ENCODE measurements around the gene KLK11. TPM values are rescaled to one million over a fixed set of nuclear protein-coding genes. Genes with fewer than 3 reads are reported as not detected.

The KLK11 gene
- polyA plus RNA-seq, 4 donors = 0.21 to 0.28 (median 0.27) TPM; not detected in 1

DNA sequence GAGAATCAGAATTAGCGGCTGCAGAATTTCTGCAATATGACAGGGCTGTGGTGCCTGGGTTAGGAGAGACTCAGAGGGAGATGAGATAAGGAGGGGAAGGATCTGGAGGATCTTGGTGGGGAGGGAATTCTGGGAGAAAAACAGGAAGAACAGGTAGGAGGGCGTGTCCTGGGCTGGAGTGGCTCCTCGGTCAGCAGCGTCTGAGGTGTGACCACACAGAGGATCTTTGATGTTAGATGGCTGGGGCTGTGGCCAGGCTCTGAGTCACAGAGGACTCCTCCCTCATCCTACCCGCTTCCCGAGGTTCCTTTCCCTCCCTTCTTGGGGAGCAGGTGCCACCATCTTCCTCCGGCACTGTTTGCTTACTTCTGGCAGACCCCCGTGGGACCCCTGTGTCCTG is 50.6 kb downstream of the KLK11 start:
- DNase-seq (ENCODE audit: low read depth in 4 of 4, low spot score in 3 of 4) = no peak

DNA sequence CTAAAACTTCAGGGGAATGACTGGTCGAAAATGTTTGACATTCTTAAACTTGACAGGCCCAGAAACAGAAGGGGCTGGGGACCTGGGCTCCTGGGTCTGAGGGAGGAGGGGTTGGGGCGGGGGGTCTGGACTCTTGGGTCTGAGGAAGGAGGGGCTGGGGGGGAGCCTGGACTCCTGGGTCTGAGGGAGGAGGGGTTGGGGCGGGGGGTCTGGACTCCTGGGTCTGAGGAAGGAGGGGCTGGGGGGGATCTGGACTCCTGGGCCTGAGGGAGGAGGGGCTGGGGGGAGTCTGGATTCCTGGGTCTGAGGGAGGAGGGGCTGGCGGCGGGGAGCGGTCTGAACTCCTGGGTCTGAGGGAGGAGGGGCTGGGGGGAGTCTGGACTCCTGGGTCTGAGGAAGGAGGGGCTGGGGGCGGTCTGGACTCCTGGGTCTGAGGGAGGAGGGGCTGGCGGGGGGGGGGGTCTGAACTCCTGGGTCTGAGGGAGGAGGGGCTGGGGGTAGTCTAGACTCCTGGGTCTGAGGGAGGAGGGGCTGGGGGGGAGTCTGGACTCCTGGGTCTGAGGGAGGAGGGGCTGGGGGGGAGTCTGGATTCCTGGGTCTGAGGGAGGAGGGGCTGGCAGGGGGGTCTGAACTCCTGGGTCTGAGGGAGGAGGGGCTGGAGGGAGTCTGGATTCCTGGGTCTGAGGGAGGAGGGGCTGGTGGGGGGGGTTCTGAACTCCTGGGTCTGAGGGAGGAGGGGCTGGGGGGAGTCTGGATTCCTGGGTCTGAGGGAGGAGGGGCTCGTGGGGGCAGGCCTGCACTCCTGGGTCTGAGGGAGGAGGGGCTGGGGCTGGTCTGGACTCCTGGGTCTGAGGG is 51.5 kb downstream of the KLK11 start:
- DNase-seq (ENCODE audit: low read depth in 4 of 4, low spot score in 3 of 4) = no peak

DNA sequence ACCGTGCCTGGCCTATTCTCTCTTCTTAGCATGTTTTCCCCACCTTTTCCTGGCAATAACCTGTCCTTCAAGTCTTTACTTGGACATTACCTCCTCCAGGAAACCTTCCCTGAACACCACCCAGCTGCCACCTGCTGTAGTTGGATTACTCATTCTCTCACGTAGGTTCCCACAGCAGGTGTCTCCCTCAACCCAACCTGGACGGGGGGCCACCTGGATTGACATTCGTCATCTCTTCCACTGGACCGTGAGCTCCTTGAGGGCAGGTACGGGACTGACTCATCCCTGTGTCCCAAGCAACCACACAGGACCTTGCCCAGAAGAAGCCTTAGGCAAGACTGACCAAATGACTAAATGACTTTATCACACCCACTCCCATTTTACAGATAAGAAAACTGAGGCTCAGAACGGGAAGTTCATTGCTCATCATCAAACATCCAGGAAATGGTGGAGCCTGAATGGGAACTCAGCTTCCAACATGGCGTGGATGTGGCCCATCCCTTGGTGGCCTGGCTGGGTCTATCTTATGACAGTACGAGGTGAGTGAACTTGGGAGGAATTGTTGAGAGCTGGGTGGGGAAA is 53.5 kb downstream of the KLK11 start:
- DNase-seq (ENCODE audit: low read depth in 4 of 4, low spot score in 3 of 4) = no peak

Other genes starting within 250 kb of the KLK11 start
- gene ACP4, start 236.2 kb downstream of the KLK11 start, polyA plus RNA-seq (ENCODE audit: insufficient read length in 4 of 4) = under 1 TPM in 1 of 4 donors, not detected in 3; 0.21 TPM
- gene KLK1, start 202.8 kb downstream of the KLK11 start, polyA plus RNA-seq (ENCODE audit: insufficient read length in 4 of 4) = 1 to 10 TPM; 1.7 to 2.3 (median 2.0) TPM
- under 1 TPM in 1 of 4 donors, not detected in 3; 0.11 TPM for gene KLK15, start 193.0 kb downstream of the KLK11 start, polyA plus RNA-seq (ENCODE audit: insufficient read length in 4 of 4)
- under 1 TPM; 0.28 to 0.55 (median 0.38) TPM for gene KLK3, start 171.7 kb downstream of the KLK11 start, polyA plus RNA-seq (ENCODE audit: insufficient read length in 4 of 4)
- under 1 TPM in 2 of 4 donors, not detected in 2; 0.03 to 0.24 TPM for gene KLK2, start 153.2 kb downstream of the KLK11 start, polyA plus RNA-seq (ENCODE audit: insufficient read length in 4 of 4)
- under 1 TPM in 2 of 4 donors, not detected in 2; 0.05 to 0.22 TPM for gene KLK4, start 115.2 kb downstream of the KLK11 start, polyA plus RNA-seq (ENCODE audit: insufficient read length in 4 of 4)
- 1 to 10 TPM; 1.3 to 2.6 (median 2.1) TPM for gene KLK5, start 73.6 kb downstream of the KLK11 start, polyA plus RNA-seq (ENCODE audit: insufficient read length in 4 of 4)
- gene KLK6, start 57.0 kb downstream of the KLK11 start, polyA plus RNA-seq (ENCODE audit: insufficient read length in 4 of 4) = 10 to 100 TPM; 36.8 to 53.2 (median 42.2) TPM
- 1 to 10 TPM; 5.1 to 9.7 (median 5.6) TPM for gene KLK7, start 42.7 kb downstream of the KLK11 start, polyA plus RNA-seq (ENCODE audit: insufficient read length in 4 of 4)
- 1 to 10 TPM; 2.3 to 3.4 (median 2.6) TPM for gene KLK8, start 25.0 kb downstream of the KLK11 start, polyA plus RNA-seq (ENCODE audit: insufficient read length in 4 of 4)
- under 1 TPM in 3 of 4 donors, not detected in 1; 0.29 to 0.32 (median 0.31) TPM for gene KLK10, start 6.9 kb downstream of the KLK11 start, polyA plus RNA-seq (ENCODE audit: insufficient read length in 4 of 4)
- under 1 TPM in 1 of 4 donors, not detected in 3; 0.06 TPM for gene KLK12, start 8.4 kb upstream of the KLK11 start, polyA plus RNA-seq (ENCODE audit: insufficient read length in 4 of 4)
- under 1 TPM; 0.20 to 0.55 (median 0.52) TPM for gene KLK13, start 38.5 kb upstream of the KLK11 start, polyA plus RNA-seq (ENCODE audit: insufficient read length in 4 of 4)
- gene KLK14, start 56.3 kb upstream of the KLK11 start, polyA plus RNA-seq (ENCODE audit: insufficient read length in 4 of 4) = under 1 TPM; 0.15 to 0.53 (median 0.28) TPM
- gene CTU1, start 81.8 kb upstream of the KLK11 start, polyA plus RNA-seq (ENCODE audit: insufficient read length in 4 of 4) = 1 to 10 TPM; 2.6 to 4.6 (median 3.0) TPM
- gene SIGLEC9, start 98.3 kb upstream of the KLK11 start, polyA plus RNA-seq (ENCODE audit: insufficient read length in 4 of 4) = 1 to 10 TPM in 3 of 4 donors, under 1 TPM in 1; 0.97 to 2.3 (median 1.3) TPM
- gene SIGLEC7, start 115.7 kb upstream of the KLK11 start, polyA plus RNA-seq (ENCODE audit: insufficient read length in 4 of 4) = under 1 TPM; 0.32 to 0.62 (median 0.43) TPM
- 1 to 10 TPM; 1.5 to 2.6 (median 1.5) TPM for gene CD33, start 198.5 kb upstream of the KLK11 start, polyA plus RNA-seq (ENCODE audit: insufficient read length in 4 of 4)
- gene SIGLECL1, start 224.5 kb upstream of the KLK11 start, polyA plus RNA-seq (ENCODE audit: insufficient read length in 4 of 4) = not detected